Common myeloid progenitor, CD34-positive (primary cell): ENCODE results near the gene SLFN5.

Experiments
- CTCF ChIA-PET: fragments of 350-600 bp; sonication (Branson Sonifier 250); formaldehyde crosslinking; loops from one replicate; lab custom pipeline; 2021; ENCODE audit warnings: antibody characterized with exemption; lab: Charles Lee
- POLR2A ChIA-PET: fragments of 350-600 bp; sonication (Branson Sonifier 250); formaldehyde crosslinking; loops from one replicate; lab custom pipeline; 2021; ENCODE audit warnings: antibody characterized with exemption; lab: Charles Lee
- DNase-seq, 3 donors: peaks; one replicate each; pipeline versions ENCODE4 v3.0.0 to v3.0.0-alpha.2; 2013
- H3K27ac ChIP-seq, 2 experiments: 1 replicate in 1 of 2; 2 replicates in 1 of 2; pipeline ENCODE4 v1.7.0; 2013; ENCODE audit warnings: inconsistent platforms in 2 of 2, low read length in 2 of 2, mild to moderate bottlenecking in 2 of 2, low read depth in 1 of 2, moderate library complexity in 1 of 2; ENCODE audit not compliant: severe bottlenecking in 2 of 2, insufficient read depth in 1 of 2, poor library complexity in 1 of 2
- H3K27me3 ChIP-seq, 5 experiments: replicated peaks in 2 of 5; 1 replicate in 3 of 5; 2 replicates in 2 of 5; pipeline versions ENCODE4 v1.6.1 to v1.7.0; 2013; ENCODE audit warnings: low read length in 4 of 5, mild to moderate bottlenecking in 2 of 5, moderate library complexity in 2 of 5, inconsistent platforms in 1 of 5; ENCODE audit not compliant: insufficient read depth in 5 of 5, control insufficient read depth in 4 of 5
- H3K36me3 ChIP-seq, 4 experiments: 1 replicate in 2 of 4; 2 replicates in 2 of 4; pipeline versions ENCODE4 v1.6.1 to v1.7.0; 2013; ENCODE audit warnings: low read length in 3 of 4, control low read depth in 1 of 4, mild to moderate bottlenecking in 1 of 4; ENCODE audit not compliant: control insufficient read depth in 4 of 4, insufficient read depth in 4 of 4
- H3K4me1 ChIP-seq, 4 experiments: 1 replicate in 3 of 4; 2 replicates in 1 of 4; pipeline versions ENCODE4 v1.6.1 to v1.7.1; 2013; ENCODE audit warnings: low read length in 3 of 4, mild to moderate bottlenecking in 3 of 4, control low read depth in 1 of 4, inconsistent platforms in 1 of 4, moderate library complexity in 1 of 4; ENCODE audit not compliant: control insufficient read depth in 4 of 4, insufficient read depth in 4 of 4; ENCODE audit errors: control extremely low read depth in 1 of 4
- H3K4me3 ChIP-seq, 7 experiments: 1 replicate in 4 of 7; 2 replicates in 3 of 7; pipeline versions ENCODE4 v1.5.1 to v1.7.0; 2013; ENCODE audit warnings: mild to moderate bottlenecking in 7 of 7, low read length in 6 of 7, moderate library complexity in 6 of 7, inconsistent platforms in 2 of 7, low read depth in 2 of 7, control low read depth in 1 of 7; ENCODE audit not compliant: insufficient read depth in 4 of 7, control insufficient read depth in 1 of 7; ENCODE audit errors: extremely low read depth in 1 of 7
- H3K9me3 ChIP-seq, 5 experiments: 1 replicate in 4 of 5; 2 replicates in 1 of 5; pipeline versions ENCODE4 v1.6.1 to v1.7.1; 2013; ENCODE audit warnings: low read length in 4 of 5, mild to moderate bottlenecking in 2 of 5, inconsistent platforms in 1 of 5, low read depth in 1 of 5, moderate library complexity in 1 of 5; ENCODE audit not compliant: control insufficient read depth in 4 of 5, insufficient read depth in 2 of 5; ENCODE audit errors: control extremely low read depth in 1 of 5
- WGBS: methylation state at CpG from one replicate; pipeline ENCODE4 v1.1.5; 2013; ENCODE audit not compliant: insufficient coverage; 5-methylcytosine and 5-hydroxymethylcytosine counted together

The SLFN5 gene

GRCh38 chr17:35213412-35213940, 29.4 kb upstream of the SLFN5 start:
- WGBS = 79% methylated on average over 2 of the region's 5 CpGs
- Histone ChIP-seq H3K4me1 (peaks cover 14 to 22% (median 18%) of the 10 kb centered on the region in 4 experiments), H3K36me3 (no peaks in the 10 kb centered on the region), H3K27ac (no peak overlapping the region), H3K27me3 (peaks cover 3 to 80% (median 46%) of the 10 kb centered on the region in 5 experiments), H3K4me3 (no peak overlapping the region), H3K9me3 (peaks cover 0 to 14% (median 6%) of the 10 kb centered on the region in 5 experiments)
- ChIA-PET CTCF (interaction anchor here (1.0 to 1.2 kb wide), 2 partner anchors 10 to 73 kb away, joined by 3 to 4 read pairs; no protein-coding TSS in a partner anchor), POLR2A (interaction anchor here (0.9 kb wide), 1 partner anchor 30 kb away, joined by 3 read pairs; the partner anchor contains the start of gene SLFN5)
- no peak for DNase-seq

GRCh38 chr17:35214192-35214591, 28.7 kb upstream of the SLFN5 start:
- H3K9me3 ChIP-seq = peaks cover 0 to 14% (median 6%) of the 10 kb centered on the region in 5 experiments
- H3K27ac ChIP-seq = no peak overlapping the region
- peaks cover under 1 to 75% (median 42%) of the 10 kb centered on the region in 5 experiments for H3K27me3 ChIP-seq
- H3K36me3 ChIP-seq = no peaks in the 10 kb centered on the region
- peaks cover 14 to 22% (median 18%) of the 10 kb centered on the region in 4 experiments for H3K4me1 ChIP-seq
- DNase-seq = peak; percentile 39 to 59 (median 45)
- CTCF ChIA-PET = interaction anchor here (1.0 kb wide), 1 partner anchor 72 kb away, joined by 4 read pairs; no protein-coding TSS in a partner anchor
- no CpG with 5 or more reads among the region's 3 CpGs for WGBS
- POLR2A ChIA-PET = interaction anchor here (0.9 kb wide), 1 partner anchor 29 kb away, joined by 3 read pairs; the partner anchor contains the start of gene SLFN5
- H3K4me3 ChIP-seq = peak overlapping the region in 1 of 7 experiments; percentile 17

GRCh38 chr17:35214631-35215273, 28.1 kb upstream of the SLFN5 start:
- WGBS = 36% methylated on average over 2 of the region's 5 CpGs
- Histone ChIP-seq H3K27ac (no peak overlapping the region), H3K4me1 (peaks cover 16 to 22% (median 18%) of the 10 kb centered on the region in 4 experiments), H3K4me3 (peak overlapping the region in 1 of 7 experiments; percentile 22), H3K9me3 (peaks cover 0 to 10% (median 6%) of the 10 kb centered on the region in 5 experiments), H3K36me3 (no peaks in the 10 kb centered on the region), H3K27me3 (peaks cover 0 to 73% (median 39%) of the 10 kb centered on the region in 5 experiments)
- peak in 1 of 3 donors; percentile 25 for DNase-seq
- POLR2A ChIA-PET = no interaction called here
- CTCF ChIA-PET = interaction anchor here (1.0 kb wide), 1 partner anchor 72 kb away, joined by 4 read pairs; no protein-coding TSS in a partner anchor

GRCh38 chr17:35217107-35217506, 25.8 kb upstream of the SLFN5 start:
- no peak overlapping the region for H3K4me3 ChIP-seq
- H3K9me3 ChIP-seq = peaks cover 0 to 2% (median 0%) of the 10 kb centered on the region in 5 experiments
- POLR2A ChIA-PET = no interaction called here
- DNase-seq = no peak
- H3K27me3 ChIP-seq = peaks cover 0 to 75% (median 31%) of the 10 kb centered on the region in 5 experiments
- 94% methylated on average over 4 of the region's 5 CpGs for WGBS
- no peaks in the 10 kb centered on the region for H3K36me3 ChIP-seq
- H3K4me1 ChIP-seq = peaks cover 16 to 22% (median 18%) of the 10 kb centered on the region in 4 experiments
- CTCF ChIA-PET = no interaction called here
- no peak overlapping the region for H3K27ac ChIP-seq

GRCh38 chr17:35218915-35219314, 24.0 kb upstream of the SLFN5 start:
- DNase-seq = no peak
- no peaks in the 10 kb centered on the region for H3K36me3 ChIP-seq
- WGBS = no CpG with 5 or more reads among the region's 2 CpGs
- ChIA-PET CTCF (no interaction called here), POLR2A (no interaction called here)
- no peak overlapping the region for H3K4me3 ChIP-seq
- H3K27ac ChIP-seq = no peak overlapping the region
- H3K27me3 ChIP-seq = peaks cover 0 to 78% (median 20%) of the 10 kb centered on the region in 5 experiments
- peaks cover 1 to 12% (median 6%) of the 10 kb centered on the region in 5 experiments for H3K9me3 ChIP-seq
- peaks cover 8 to 12% (median 11%) of the 10 kb centered on the region in 4 experiments for H3K4me1 ChIP-seq

GRCh38 chr17:35222452-35222851, 20.4 kb upstream of the SLFN5 start:
- CTCF ChIA-PET = no interaction called here
- no peak for DNase-seq
- H3K4me1 ChIP-seq = peaks cover 0 to 3% (median 0%) of the 10 kb centered on the region in 4 experiments
- no peaks in the 10 kb centered on the region for H3K36me3 ChIP-seq
- H3K27ac ChIP-seq = no peak overlapping the region
- WGBS = 100% methylated on average over 1 of the region's 2 CpGs
- peaks cover 0 to 10% (median 6%) of the 10 kb centered on the region in 5 experiments for H3K9me3 ChIP-seq
- POLR2A ChIA-PET = no interaction called here
- peaks cover 0 to 68% (median 10%) of the 10 kb centered on the region in 5 experiments for H3K27me3 ChIP-seq
- H3K4me3 ChIP-seq = no peak overlapping the region
